Mesothelial cell of epicardium (in vitro differentiated cells): ENCODE results near the gene HTRA3. TPM values are rescaled to one million over a fixed set of nuclear protein-coding genes. Genes with fewer than 3 reads are reported as not detected.
"Not testable (repeated sequence)": the region's sequence is repeated elsewhere in the genome, so short reads cannot be mapped to it uniquely, and the experiment has no call there.

Source experiments
- DNase-seq, 2 experiments: peaks; one replicate each; pipeline ENCODE4 v3.0.0; 2021; ENCODE audit warnings: low spot score in 2 of 2; ENCODE audit not compliant: unreplicated experiment in 2 of 2
- H3K27ac Mint-ChIP-seq: 2 replicates; pipeline ENCODE4 v1.8.0; 2021; ENCODE audit warnings: mixed read lengths
- H3K27me3 Mint-ChIP-seq: 2 replicates; pipeline ENCODE4 v1.8.0; 2021; ENCODE audit warnings: low read depth, mixed read lengths
- H3K36me3 Mint-ChIP-seq: 2 replicates; pipeline ENCODE4 v1.8.0; 2021; ENCODE audit warnings: mixed read lengths
- H3K4me1 Mint-ChIP-seq: 2 replicates; pipeline ENCODE4 v1.8.0; 2021; ENCODE audit warnings: mixed read lengths
- H3K4me3 Mint-ChIP-seq: 2 replicates; pipeline ENCODE4 v1.8.0; 2021; ENCODE audit warnings: mild to moderate bottlenecking, moderate library complexity, mixed read lengths
- H3K9me3 Mint-ChIP-seq: 2 replicates; pipeline ENCODE4 v1.8.0; 2021; ENCODE audit warnings: mixed read lengths
- CTCF ChIP-seq: fragments of 200-600 bp; sonication (generic); IDR thresholded peaks from one replicate; pipeline ENCODE4 v1.5.0; 2021; ENCODE audit warnings: antibody characterized with exemption; ENCODE audit not compliant: unreplicated experiment
- total RNA-seq: library from RNA; stranded (reverse); gene quantifications from 3 replicates; pipeline ENCODE4 v1.2.1, GENCODE V29; 2021

The HTRA3 gene
- total RNA-seq, 1 donor from 2014 or later = 26.2 TPM

GRCh38 chr4:8335848-8336247 is 66.3 kb downstream of the HTRA3 start:
- H3K9me3 Mint-ChIP-seq = peaks cover 12% of the 10 kb centered on the region
- no peak for DNase-seq
- H3K27ac Mint-ChIP-seq = no peak overlapping the region
- H3K27me3 Mint-ChIP-seq = no peaks in the 10 kb centered on the region
- no peak for TF ChIP-seq CTCF
- no peaks in the 10 kb centered on the region for H3K36me3 Mint-ChIP-seq
- H3K4me3 Mint-ChIP-seq = no peak overlapping the region
- peaks cover 2% of the 10 kb centered on the region for H3K4me1 Mint-ChIP-seq

GRCh38 chr4:8336412-8337075 is 67.0 kb downstream of the HTRA3 start:
- Mint-ChIP-seq H3K4me1 (peaks cover 2% of the 10 kb centered on the region), H3K27me3 (no peaks in the 10 kb centered on the region), H3K27ac (no peak overlapping the region), H3K4me3 (no peak overlapping the region), H3K9me3 (peaks cover 12% of the 10 kb centered on the region), H3K36me3 (no peaks in the 10 kb centered on the region)
- DNase-seq = no peak
- TF ChIP-seq CTCF = no peak

GRCh38 chr4:8338351-8338961 is 68.9 kb downstream of the HTRA3 start:
- H3K4me1 Mint-ChIP-seq = peaks cover 8% of the 10 kb centered on the region
- H3K27ac Mint-ChIP-seq = no peak overlapping the region
- H3K4me3 Mint-ChIP-seq = no peak overlapping the region
- no peak for TF ChIP-seq CTCF
- H3K9me3 Mint-ChIP-seq = peaks cover 12% of the 10 kb centered on the region
- no peaks in the 10 kb centered on the region for H3K36me3 Mint-ChIP-seq
- DNase-seq = no peak
- no peaks in the 10 kb centered on the region for H3K27me3 Mint-ChIP-seq

GRCh38 chr4:8340781-8341241 is 71.3 kb downstream of the HTRA3 start:
- peaks cover 2% of the 10 kb centered on the region for H3K27me3 Mint-ChIP-seq
- peaks cover 10% of the 10 kb centered on the region for H3K9me3 Mint-ChIP-seq
- H3K27ac Mint-ChIP-seq = no peak overlapping the region
- H3K4me3 Mint-ChIP-seq = no peak overlapping the region
- no peak for TF ChIP-seq CTCF
- no peak for DNase-seq
- H3K4me1 Mint-ChIP-seq = peaks cover 8% of the 10 kb centered on the region
- H3K36me3 Mint-ChIP-seq = no peaks in the 10 kb centered on the region

GRCh38 chr4:8341281-8341680 is 71.7 kb downstream of the HTRA3 start:
- not testable (repeated sequence) for H3K36me3 Mint-ChIP-seq, H3K27me3 Mint-ChIP-seq, H3K4me3 Mint-ChIP-seq, H3K4me1 Mint-ChIP-seq, DNase-seq, H3K9me3 Mint-ChIP-seq, H3K27ac Mint-ChIP-seq

- DNase-seq = no peak
- H3K27me3 Mint-ChIP-seq = peaks cover 2% of the 10 kb centered on the region
- H3K27ac Mint-ChIP-seq = no peak overlapping the region
- peaks cover 8% of the 10 kb centered on the region for H3K4me1 Mint-ChIP-seq
- TF ChIP-seq CTCF = no peak
- no peak overlapping the region for H3K4me3 Mint-ChIP-seq
- H3K9me3 Mint-ChIP-seq = peaks cover 3% of the 10 kb centered on the region
- no peaks in the 10 kb centered on the region for H3K36me3 Mint-ChIP-seq
These were observed 72.1 kb downstream of the HTRA3 start for GRCh38 chr4:8341691-8342090.
